NCI-H146 (cell line): ENCODE data around the gene CBLN1.
A peak's percentile ranks its signal among the peaks of the same experiment; 100 is the strongest.

Source experiments
- DNase-seq: peaks from one replicate; lab custom pipeline; 2025; lab: John Stamatoyannopoulos, UW

Gene CBLN1

DNA sequence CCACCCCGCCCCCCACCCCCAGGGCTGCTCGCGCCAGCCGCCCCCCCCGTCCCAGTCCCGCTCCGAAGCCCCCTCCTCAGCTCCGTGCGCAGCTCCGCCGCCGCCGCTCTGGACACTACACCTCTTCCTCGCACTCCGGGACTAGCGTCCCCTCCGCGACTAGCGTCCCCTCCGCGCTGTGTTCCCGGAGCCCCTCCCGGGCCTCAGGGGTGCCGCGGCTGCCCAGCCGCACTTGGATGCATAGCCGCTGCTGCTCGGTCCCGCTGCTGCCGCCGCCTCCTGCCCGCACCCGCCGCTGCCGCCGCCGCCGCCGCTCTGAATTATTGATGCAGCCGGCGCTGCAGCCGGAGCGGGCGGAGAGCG lies at the start of gene CBLN1:
TSS of gene CBLN1 (minus strand) at position 359 of the 363 bp plus-strand sequence. CDS start 373 bp downstream, outside the sequence.
- no peak for DNase-seq

DNA sequence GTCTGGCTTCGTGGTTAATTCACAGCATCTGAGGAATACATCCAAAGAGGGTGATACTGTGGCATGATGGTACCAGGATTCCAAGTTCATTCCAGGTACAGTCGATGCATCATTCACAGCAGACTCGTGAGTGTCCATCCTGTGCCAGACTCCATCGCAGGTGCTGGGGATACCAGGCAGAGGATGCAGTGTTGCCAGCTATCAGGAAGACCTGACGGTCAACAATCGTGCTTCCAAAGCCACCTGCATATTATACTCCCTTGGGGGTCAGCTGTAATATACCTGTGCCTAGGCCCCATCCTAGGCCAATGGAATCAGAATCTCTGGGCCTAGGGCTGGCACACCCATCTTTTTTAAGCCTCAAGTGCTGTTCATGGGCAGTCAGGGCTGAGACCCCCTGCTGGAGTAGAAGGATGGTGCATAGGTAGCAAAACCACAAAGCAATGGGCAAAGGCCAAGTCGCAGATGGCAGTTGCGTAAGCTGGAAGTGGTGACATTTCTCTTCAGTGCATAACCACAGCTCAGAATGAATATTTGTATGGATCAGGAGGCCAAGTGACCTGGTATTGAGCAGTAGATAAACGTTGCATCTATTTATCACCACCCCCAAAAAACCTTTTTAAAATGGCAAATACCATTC lies 49.0 kb upstream of the CBLN1 start:
- DNase-seq, result no peak

DNA sequence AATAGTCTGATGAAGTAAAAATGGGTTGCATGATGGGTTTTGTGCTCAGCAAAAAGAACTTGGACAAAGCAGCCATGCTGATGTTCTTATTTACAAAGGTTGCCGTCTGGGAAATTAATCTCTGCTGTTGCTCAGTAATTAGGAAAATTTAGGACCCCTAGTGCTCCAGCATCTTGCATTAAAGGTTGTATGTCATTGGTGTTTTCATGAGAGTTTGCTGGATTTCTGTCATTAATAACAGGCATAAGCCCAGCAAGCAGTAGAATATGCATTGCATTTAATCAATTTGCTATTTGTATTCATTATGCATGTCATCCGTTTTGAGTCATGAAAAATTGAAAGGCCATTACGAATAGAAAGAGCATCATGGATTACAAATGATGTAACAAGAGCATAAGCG lies 46.7 kb upstream of the CBLN1 start:
- no peak for DNase-seq

DNA sequence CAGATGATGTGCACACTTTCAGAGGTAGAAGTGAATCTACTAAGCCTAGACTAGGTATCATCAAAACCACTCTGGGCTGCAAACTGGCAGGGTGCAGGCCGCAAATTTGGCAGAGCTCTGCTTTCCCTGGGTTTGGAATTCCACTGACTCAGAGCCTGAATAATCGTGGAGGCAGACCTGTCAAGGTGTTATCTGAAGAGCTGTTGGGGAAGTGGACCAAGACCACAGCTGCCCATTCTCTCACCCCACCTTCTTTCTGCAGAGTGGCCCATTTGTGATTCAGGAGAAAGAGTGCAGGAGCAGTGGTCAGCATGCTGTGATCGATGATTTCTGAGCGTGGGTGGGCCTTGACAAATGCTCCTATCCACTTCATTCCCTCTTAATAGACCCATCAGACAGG lies 45.8 kb upstream of the CBLN1 start:
- DNase-seq, result no peak

DNA sequence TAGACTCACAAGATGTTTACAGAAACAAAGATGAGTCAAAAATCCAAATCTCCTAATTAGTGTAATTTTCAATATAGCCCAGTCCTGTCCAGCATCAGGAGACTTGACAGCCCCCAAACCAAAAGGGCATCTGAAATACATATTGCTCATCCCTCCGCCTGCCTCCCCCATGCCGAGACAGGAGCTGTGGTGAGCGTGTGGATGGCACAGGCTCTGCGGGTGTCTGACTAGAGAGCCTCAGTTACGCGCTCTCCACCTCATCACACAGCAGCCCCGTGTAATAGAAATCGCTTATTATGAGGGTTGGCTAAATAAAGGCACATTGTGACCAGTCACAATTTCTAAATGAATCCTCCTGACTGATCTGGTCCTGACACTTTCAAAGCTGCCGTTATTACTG lies 43.1 kb upstream of the CBLN1 start:
- DNase-seq, result no peak

DNA sequence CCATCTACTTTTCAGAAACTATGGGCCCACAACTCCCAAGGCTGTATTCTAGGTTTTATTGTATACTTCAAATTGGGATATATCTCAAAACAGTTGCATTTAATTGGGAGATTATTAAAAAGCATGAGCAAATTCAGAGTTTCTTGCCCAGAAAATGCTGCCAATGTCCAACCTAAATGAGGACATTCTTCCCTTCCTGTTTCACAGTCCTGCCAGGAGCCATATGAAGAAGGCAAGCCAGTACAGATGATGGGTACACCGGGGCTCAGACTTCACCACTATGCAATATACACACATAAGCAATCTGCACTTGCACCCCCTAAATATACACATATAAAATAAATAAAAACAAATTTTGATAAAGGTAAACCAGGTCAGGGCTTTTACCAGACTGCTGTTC lies 34.0 kb upstream of the CBLN1 start:
- no peak for DNase-seq

DNA sequence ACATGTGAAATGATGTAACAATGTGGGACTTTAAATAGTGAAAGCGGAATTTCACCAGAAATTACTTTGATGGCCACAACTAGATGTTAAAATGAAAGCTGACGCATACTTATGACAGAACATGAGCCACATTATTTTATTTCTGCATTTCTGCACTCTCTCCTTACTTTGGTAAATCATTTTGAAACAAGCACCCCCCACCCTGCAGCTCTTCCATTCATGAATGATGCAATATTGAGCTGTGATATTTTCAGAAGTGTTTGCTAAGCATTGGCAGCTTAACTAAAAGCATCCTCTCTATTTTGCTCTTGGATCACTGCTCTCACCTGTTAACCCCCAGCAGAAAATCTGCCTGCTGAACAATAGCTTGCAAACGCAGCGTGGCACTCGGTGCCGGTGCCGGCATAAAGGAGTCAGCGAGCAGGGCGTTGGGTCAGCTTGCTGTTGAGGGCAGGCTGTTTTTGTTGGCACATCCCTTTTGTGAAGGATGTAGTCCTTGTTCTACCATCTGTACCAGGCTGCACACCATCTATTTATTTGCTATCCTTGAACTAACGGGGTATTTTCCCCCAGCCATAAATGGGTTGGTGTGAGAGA lies 30.8 kb upstream of the CBLN1 start:
- DNase-seq, result no peak

DNA sequence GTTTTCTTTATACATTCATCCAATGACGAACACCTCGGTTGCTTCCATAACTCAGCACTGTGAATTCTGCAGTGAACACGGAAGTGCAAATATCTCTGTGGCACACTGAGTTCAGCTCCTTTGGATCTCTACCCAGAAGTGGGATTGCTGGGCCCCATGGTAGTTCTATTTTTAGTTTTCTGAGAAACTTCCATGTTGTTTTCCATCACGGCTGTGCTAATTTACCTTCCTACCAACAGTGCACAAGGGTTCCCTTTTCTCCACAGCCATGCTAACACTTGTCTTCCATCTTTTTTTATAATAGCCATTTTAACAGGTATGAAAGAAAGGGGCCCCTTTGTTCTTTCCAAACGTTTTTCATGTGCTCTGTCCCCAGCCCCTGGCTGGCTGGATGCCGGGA lies 30.2 kb upstream of the CBLN1 start:
- DNase-seq, result no peak

DNA sequence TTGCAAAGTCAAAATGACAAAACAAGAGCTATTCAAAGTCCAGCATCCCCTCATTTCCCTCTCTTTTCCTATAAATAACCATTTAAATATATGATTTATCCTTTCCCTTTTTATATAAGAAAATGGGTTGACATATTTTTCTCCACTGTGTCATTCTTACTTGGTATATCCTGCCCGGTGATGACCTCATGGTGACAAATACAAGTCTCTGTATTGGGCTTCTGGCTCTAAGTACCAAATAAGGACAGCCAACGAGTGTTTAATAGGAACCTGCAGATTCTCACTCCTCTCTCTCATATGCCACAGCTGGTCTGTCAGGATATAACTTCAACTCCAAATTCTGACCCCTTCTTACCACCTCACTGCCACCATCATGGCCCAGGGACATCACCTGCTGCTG lies 25.5 kb upstream of the CBLN1 start:
- DNase-seq, result no peak

DNA sequence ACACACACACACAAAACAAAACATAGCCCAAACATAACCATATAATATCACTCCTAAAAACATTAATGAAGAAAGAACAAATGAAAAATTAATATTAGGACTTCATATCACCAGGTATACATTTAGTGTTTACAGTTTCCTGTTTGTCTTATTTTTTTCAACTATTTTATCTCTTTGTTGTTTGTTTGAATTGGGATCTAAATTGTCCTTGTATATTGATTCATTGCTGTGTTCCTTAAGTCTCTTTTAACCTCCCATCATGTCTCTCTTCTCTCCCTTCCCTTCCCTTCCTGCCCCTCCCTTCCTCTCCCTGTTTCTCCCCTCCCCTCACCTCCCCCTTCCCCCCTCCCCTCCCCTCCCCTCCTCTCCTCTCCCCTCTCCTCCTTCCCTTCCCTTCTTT lies 23.8 kb upstream of the CBLN1 start:
- DNase-seq, result no peak

DNA sequence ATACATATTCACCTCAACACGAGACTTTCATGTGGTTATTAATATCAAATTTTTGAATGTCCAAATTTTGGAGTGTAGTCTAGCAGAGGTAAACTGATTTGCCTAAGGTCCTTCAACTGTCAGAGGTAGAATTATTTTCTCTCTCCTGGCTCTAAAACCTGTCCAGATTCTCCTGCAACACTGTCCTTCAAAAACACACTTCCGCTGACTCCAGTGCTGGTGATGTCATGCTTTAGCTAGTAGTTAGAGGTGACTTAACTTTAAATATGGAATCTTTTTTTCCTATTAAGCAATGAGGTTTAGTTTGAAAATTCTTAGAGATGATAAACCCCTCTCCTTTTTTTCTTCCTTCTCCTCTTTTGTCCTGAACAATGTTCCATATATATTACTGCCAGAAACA lies 10.8 kb upstream of the CBLN1 start:
- no peak for DNase-seq

DNA sequence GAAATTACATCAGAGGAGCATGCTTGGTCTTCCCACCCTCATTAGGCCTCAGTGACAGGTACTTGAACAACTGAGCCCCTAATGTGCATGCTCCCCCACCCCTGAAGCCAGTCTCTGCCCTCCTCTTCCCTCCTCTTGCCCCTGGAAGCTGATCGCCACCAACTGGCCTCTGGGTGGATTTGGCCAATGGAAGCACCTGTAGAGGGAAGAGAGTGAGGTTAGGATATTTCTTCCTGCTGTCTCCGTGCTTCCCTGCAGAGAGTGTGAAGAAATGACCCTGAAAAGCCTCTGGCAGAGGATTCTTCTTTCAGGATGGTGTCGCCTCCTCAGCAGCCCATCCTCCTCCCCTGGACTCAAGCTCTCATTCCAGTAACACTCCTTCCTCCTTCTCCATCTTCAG lies 5.9 kb upstream of the CBLN1 start:
- no peak for DNase-seq

DNA sequence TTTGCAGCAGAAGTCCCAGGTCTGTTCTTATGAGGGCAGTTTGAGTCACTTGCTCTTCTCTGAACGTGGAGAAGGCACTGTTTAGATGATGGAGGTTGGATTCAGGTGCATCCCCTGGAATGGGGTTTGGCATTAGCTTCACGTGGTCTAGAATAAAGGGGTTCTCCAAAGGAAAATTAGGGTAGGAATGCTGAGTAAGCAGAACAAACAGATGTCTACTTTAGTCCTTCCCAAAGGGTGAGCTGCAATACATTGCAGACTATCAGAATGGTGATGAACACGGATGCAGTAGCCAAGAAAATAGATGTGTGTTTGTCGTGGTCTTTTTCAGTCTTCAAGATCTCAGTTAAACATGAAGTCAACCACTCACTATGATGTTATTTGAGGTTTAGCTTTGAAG lies 3.3 kb upstream of the CBLN1 start:
- DNase-seq, result no peak

DNA sequence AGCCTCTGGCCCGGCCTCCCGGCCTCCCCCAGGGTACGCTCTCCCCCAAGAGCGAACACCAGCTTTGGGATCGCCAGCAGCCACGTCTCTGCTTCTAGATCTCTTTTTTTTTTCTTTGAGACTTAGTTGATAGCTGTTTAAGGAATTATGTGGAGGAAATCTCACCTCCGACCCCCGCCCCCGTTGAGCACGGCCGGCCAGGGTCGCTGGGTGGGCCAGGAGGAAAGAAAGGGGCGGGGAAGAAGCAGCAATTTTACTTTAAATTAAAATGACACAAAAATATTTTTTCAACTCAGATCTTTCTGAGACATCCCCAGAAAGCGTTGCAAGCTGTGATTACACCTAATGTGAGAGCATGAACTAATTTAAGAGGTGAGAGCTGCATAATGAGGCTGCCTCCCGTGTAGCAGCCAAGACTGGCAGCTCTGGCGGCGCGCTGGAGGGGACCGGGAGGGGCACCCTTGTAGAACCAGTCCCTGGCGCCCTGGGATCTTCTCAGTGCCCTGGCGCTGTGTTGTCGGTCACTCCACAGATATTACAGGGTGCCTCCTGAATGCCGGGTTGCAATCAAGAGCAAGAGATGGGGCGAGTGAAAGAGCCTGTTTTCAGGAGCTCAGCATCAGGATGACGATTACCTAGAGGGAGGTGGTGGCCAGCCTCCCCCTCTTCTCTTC lies 1.9 kb upstream of the CBLN1 start:
- no peak for DNase-seq

DNA sequence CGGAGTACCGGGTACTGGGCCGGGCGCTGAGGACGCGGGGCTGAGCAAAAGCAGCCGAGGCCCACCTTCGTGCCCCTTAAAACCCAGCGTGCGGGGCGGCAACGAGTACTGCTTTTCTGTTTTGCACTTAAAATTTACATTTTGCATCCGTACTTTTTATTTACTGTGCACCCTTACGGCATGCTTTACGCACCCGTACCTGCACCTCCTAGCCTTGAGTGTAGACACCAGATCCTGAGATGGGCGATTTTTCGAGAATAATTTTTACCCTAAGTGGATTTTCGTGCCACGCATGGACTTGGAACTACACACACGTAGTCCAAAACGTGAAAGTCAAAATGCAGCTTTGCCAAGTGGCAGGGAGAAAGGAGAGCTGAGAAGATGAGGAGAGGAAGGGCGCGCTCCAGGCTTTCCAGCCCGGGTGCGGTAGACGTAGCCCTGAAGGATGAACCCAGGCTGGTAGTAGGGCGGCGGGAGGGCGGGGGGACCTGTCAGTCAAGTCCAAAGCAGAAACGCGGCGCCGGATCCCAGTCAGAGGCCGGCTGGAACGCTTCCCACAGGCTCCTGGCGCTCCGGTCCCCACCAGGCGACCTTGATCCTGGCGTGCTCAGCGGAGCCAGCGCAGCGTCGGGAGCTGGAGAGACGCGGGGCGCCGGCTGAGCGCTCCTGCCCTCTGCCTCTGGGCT lies 1.2 kb upstream of the CBLN1 start:
- peak; percentile 28 for DNase-seq

DNA sequence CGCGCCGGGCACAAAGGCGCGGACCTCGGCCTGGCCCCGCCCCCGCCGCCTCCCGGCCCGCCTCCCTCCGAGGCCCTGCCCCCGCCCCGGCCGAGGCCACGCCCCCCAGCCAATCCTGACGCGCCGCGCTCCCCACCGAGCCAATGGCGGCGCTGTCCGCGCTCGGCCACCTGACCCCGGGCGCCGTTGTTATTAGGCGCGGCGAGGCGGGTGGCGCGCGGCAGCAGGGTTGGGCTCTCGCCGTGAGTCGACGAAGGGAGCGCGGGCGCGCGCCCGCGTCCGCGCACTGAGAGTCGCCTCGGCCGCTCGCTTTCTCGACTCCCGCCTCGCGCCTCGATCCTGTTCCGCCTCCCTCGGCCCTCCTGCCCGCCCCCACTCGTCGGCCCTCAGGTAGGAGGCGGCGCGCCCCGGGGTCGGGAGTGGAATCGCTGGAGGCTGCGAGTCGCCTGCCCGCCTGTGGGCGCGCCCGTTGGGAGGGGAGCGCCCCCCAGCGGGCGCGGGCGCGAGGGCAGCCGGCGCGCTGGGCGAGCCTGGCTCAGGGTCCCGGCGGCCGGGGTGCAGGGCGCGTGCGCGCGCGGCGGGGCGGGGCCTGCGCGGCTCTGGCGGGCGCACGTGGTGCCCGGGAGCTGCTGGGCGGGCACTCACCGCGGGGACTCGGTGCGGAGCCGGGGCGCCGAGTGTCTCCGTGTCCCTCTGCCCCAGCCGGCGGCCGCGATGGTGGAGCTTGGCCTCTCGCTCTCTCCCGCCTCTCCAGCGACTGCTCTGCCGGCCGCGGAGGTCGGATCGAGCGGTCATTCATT lies 405 bp upstream of the CBLN1 start:
- peak; percentile 85 for DNase-seq

DNA sequence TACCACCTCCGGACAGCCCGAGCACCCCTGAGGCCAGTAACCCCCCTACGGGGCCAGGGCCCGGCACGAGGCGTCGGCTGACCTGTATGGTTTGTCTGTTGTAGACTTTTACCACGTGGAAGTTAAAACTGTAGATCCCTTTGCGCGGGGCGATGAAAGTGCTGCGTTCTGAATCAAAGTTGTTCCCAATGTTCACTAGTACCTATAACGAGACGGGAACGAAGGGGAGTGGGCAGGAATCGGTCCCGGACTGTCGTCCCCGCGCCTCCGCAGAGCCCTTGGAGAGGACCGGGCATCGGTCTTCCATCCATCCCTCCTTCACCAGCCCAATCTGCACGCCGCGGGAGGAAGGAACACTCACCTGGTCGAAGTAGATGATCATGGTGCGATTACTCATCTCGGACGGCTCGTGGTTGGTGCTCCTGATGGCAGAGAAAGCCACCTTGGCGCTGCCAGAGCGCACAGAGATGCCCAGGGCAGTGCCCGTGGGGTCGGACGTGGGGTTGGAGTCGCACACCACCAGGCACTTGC lies 732 bp downstream of the CBLN1 start:
- no peak for DNase-seq

DNA sequence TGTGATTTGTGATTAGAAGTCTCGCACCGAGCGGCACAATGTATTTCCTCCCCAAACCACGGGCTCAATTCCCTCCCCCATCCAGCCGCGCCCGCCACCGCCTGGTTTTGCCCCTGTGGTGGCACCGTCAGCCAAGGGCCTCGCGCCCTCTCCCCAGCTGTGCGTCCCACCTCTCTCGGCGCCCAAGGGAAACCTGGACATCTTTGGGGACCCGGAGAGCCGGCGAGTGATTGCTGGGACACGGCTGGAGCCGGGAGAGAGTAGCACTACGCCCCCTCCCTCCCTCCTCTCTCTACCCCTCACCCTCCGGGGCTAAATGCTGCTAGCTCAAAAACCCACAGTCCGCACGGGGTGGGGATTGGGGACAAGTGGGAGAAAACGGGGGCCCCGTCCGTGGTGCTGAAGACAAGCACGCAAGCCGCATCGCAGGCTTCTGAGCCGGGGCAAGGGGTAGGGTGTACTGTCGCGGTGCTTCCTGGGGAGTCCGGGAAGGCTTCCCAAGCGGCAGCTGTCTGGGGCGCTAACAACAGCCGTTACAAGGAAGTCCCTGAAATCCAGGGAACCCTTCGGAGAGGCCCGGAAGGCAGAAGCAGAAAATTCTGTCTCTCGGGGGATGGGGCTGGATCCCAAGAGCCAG lies 1.4 kb downstream of the CBLN1 start:
- no peak for DNase-seq

DNA sequence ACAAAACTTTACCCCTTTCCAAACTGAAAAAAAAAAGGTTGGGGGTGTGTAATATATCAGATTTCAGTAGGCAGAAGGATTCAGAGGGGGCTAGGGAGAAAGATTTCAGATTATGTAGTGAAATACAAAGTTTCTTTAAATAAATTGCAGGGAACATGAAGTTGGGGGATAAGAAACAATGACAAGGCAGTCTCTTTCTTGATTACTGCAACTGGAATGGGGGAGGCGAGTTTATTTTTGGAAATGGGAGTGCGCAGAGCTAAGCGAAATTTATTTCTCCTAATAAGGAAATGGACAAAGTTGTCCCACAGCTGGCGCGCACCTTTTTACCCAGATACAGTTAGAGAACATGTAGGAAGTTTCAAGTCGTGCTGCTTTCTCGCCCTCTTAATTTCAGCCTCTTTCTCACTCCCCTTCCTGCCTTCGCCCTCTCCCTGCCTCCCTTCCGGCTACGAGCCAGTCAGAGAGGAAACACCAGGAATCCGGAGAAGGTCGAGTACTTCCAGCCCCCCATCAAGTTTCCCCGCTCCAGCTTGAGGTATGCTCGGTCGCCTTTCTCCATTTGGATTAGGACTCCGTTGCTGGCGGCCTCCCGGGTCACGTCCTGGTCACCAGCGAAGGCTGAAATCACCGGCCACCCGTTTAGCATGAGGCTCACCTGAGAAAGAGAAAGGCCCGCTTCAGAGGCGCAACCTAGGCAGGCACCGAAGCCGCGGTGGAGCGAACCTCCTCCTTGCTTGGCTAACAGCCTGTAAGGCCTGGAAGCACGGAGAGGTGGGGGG lies 2.5 kb downstream of the CBLN1 start:
- no peak for DNase-seq

DNA sequence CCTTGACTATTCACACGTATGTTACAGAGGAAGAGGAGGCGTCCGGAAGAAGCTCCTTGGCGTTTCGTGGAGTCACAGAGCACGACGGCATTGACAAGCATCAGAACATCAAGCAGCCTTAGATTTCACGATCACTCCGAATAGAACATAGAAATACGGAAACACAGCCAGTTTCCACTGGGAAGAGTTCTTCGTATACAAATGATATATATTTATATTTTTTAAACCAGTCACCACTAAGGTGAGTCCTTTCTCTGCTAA lies 3.1 kb downstream of the CBLN1 start:
- DNase-seq, result no peak
